ENCODE results near the gene GLB1L2.

DNA sequence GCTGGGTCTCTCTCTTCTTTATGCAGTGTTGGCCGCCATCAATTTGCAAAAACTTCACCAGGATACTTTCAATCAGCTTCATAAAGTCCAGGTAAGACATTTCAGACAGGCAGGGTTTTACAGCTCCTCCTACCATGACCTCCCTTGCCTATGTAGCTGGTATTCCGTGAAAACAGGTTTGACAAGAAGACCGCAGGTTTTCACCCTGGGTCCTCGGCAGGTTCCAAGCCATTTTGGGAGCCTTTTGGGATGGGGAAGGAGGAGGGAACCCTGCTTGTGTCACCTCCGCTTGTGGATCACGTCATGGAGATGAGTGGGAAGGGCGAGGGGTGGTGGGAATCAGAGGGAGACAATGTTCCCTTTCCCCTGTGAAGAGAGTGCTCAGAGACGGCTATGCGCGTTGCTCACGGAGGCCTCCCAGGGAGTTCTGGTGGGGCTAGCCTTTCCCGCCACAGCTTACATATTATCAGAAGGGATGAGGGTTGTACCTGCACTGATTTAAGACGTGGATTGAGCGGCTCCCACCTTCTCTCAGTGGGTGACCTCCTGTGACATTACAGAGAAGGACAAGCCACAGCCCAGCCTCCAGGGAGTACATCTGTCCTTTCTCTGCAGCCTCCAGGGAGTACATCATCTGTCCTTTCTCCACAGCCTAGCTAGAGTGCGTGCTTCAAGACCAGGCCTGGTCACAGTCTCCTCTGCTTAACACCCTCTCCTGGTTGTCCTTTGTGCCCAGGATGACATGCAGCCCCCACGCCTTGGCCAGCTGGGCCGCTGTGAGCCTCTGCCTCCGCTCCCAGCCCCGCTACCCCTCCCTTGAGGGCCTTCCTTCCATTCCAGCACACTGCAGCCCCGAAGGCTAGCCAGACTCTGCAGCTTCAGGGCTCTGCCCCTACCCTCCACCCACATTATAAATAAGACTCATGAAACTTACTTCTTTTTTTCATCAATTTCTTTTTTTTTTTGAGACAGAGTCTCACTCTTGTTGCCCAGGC is 38.4 kb upstream of the GLB1L2 start:
- TF ChIP-seq, protein P1, sequence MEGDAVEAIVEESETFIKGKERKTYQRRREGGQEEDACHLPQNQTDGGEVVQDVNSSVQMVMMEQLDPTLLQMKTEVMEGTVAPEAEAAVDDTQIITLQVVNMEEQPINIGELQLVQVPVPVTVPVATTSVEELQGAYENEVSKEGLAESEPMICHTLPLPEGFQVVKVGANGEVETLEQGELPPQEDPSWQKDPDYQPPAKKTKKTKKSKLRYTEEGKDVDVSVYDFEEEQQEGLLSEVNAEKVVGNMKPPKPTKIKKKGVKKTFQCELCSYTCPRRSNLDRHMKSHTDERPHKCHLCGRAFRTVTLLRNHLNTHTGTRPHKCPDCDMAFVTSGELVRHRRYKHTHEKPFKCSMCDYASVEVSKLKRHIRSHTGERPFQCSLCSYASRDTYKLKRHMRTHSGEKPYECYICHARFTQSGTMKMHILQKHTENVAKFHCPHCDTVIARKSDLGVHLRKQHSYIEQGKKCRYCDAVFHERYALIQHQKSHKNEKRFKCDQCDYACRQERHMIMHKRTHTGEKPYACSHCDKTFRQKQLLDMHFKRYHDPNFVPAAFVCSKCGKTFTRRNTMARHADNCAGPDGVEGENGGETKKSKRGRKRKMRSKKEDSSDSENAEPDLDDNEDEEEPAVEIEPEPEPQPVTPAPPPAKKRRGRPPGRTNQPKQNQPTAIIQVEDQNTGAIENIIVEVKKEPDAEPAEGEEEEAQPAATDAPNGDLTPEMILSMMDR (IDR thresholded peaks at IDR 0.05) = no peak
- TF ChIP-seq POLR2AphosphoS5 (IDR thresholded peaks at IDR 0.05) (no peak), POLR2A (IDR thresholded peaks at IDR 0.05) (no peak), EP300 (IDR thresholded peaks at IDR 0.05) (no peak)

Data from upper lobe of left lung (tissue), 4 donors.